Cardiac muscle cell (in vitro differentiated cells and primary cell): Measurements from ENCODE around the gene HLA-A. TPM values are rescaled to one million over a fixed set of nuclear protein-coding genes. Genes with fewer than 3 reads are reported as not detected.
A peak's percentile ranks its signal among the peaks of the same experiment; 100 is the strongest.

Source experiments
- DNase-seq, 2 donors: peaks; one replicate each; pipeline versions ENCODE4 v3.0.0 to v3.0.0-alpha.2; 2010 to 2017; ENCODE audit warnings: low read depth in 1 of 2, low spot score in 1 of 2
- H3K27ac ChIP-seq: fragments of 200-600 bp; sonication (generic); 2 replicates; pipeline ENCODE4 v1.5.1; 2016
- H3K27me3 ChIP-seq: fragments of 200-600 bp; sonication (generic); 2 replicates; pipeline ENCODE4 v1.6.0; 2016; ENCODE audit warnings: control low read depth
- H3K36me3 ChIP-seq: fragments of 200-600 bp; sonication (generic); 2 replicates; pipeline ENCODE4 v1.5.1; 2016; ENCODE audit warnings: control low read depth
- H3K4me1 ChIP-seq: fragments of 200-600 bp; sonication (generic); 2 replicates; pipeline ENCODE4 v1.8.1; 2017; ENCODE audit warnings: low read depth, mild to moderate bottlenecking, mixed run types
- H3K4me3 ChIP-seq: fragments of 200-600 bp; sonication (generic); 2 replicates; pipeline ENCODE4 v1.5.1; 2016; ENCODE audit warnings: mild to moderate bottlenecking
- H3K9me3 ChIP-seq: fragments of 200-600 bp; sonication (generic); 2 replicates; pipeline ENCODE4 v1.5.1; 2017; ENCODE audit warnings: low read depth, mild to moderate bottlenecking, control low read depth
- CTCF ChIP-seq: IDR thresholded peaks from 2 replicates; pipeline ENCODE4 v1.5.1; 2012; ENCODE audit warnings: low read depth, mild to moderate bottlenecking, low read length
- polyA plus RNA-seq: library from polyadenylated mRNA; unstranded; fragments of >200 nt; fragmentation: Nextera tagmentation; extraction: Ambion mirVana; gene quantifications from 2 replicates; pipeline ENCODE4 v1.2.1, GENCODE V29; 2016
- total RNA-seq: library from RNA; depleted of rRNA; stranded (reverse); fragments of >200 nt; gene quantifications from 2 replicates; pipeline ENCODE4 v1.2.3, GENCODE V29; 2016

Gene HLA-A
- total and polyA plus RNA-seq, 2 experiments from 2014 or later, result 119 to 177 TPM

- H3K4me1 ChIP-seq, result no peaks in the 10 kb centered on the region
- peaks cover 11% of the 10 kb centered on the region for H3K27me3 ChIP-seq
- no peak for TF ChIP-seq CTCF
- DNase-seq, result no peak
- no peak overlapping the region for H3K27ac ChIP-seq
- no peak overlapping the region for H3K4me3 ChIP-seq
- H3K9me3 ChIP-seq, result no peaks in the 10 kb centered on the region
- H3K36me3 ChIP-seq, result no peaks in the 10 kb centered on the region
Measured at GRCh38 chr6:29992807-29993206, 50.5 kb downstream of the HLA-A start.

GRCh38 chr6:29994826-29995225 is 52.5 kb downstream of the HLA-A start:
- Histone ChIP-seq H3K4me3 (no peak overlapping the region), H3K27me3 (peaks cover 11% of the 10 kb centered on the region), H3K9me3 (no peaks in the 10 kb centered on the region), H3K27ac (no peak overlapping the region), H3K4me1 (no peaks in the 10 kb centered on the region), H3K36me3 (no peaks in the 10 kb centered on the region)
- TF ChIP-seq CTCF, result no peak
- DNase-seq, result no peak

- H3K4me1 ChIP-seq, result no peaks in the 10 kb centered on the region
- TF ChIP-seq CTCF, result no peak
- no peak overlapping the region for H3K4me3 ChIP-seq
- H3K9me3 ChIP-seq, result no peaks in the 10 kb centered on the region
- peak in 1 of 2 donors; percentile 28 for DNase-seq
- H3K27me3 ChIP-seq, result peaks cover 11% of the 10 kb centered on the region
- no peak overlapping the region for H3K27ac ChIP-seq
- no peaks in the 10 kb centered on the region for H3K36me3 ChIP-seq
Measured at GRCh38 chr6:29995340-29995777, 53.0 kb downstream of the HLA-A start.

Other genes with a start within 250 kb of the HLA-A start
- 0.78 and 1.5 TPM in 2 replicates for gene HLA-F, start 219.1 kb upstream of the HLA-A start, total RNA-seq
- gene HLA-F, start 219.1 kb upstream of the HLA-A start, polyA plus RNA-seq, result 0.29 and 0.84 TPM in 2 replicates
- gene HLA-G, start 114.7 kb upstream of the HLA-A start, total RNA-seq, result not detected in 2 replicates
- gene HLA-G, start 114.7 kb upstream of the HLA-A start, polyA plus RNA-seq, result 0.12 and 0.16 TPM in 2 replicates
- 22.0 and 22.4 TPM in 2 replicates for gene POLR1H, start 118.7 kb downstream of the HLA-A start, total RNA-seq
- gene POLR1H, start 118.7 kb downstream of the HLA-A start, polyA plus RNA-seq, result 26.8 and 55.1 TPM in 2 replicates
- 30.0 and 38.3 TPM in 2 replicates for gene PPP1R11, start 124.7 kb downstream of the HLA-A start, total RNA-seq
- gene PPP1R11, start 124.7 kb downstream of the HLA-A start, polyA plus RNA-seq, result 47.7 and 63.7 TPM in 2 replicates
- gene RNF39, start 133.2 kb downstream of the HLA-A start, total RNA-seq, result not detected in 2 replicates
- 0.46 and 0.90 TPM in 2 replicates for gene RNF39, start 133.2 kb downstream of the HLA-A start, polyA plus RNA-seq
- not detected in 2 replicates for gene TRIM31, start 170.6 kb downstream of the HLA-A start, total RNA-seq
- not detected in 2 replicates for gene TRIM31, start 170.6 kb downstream of the HLA-A start, polyA plus RNA-seq
- not detected in 2 replicates for gene TRIM40, start 193.6 kb downstream of the HLA-A start, total RNA-seq
- gene TRIM40, start 193.6 kb downstream of the HLA-A start, polyA plus RNA-seq, result not detected in 2 replicates
- gene TRIM10, start 218.7 kb downstream of the HLA-A start, total RNA-seq, result not detected in 2 replicates
- not detected in 2 replicates for gene TRIM10, start 218.7 kb downstream of the HLA-A start, polyA plus RNA-seq
- gene TRIM15, start 221.0 kb downstream of the HLA-A start, total RNA-seq, result not detected in 2 replicates
- gene TRIM15, start 221.0 kb downstream of the HLA-A start, polyA plus RNA-seq, result not detected in 2 replicates